Bronchus fibroblast of lung (primary cell): Measurements from ENCODE around the gene FOXO6. TPM values are rescaled to one million over a fixed set of nuclear protein-coding genes. Genes with fewer than 3 reads are reported as not detected.

Experiments
- total RNA-seq: library from RNA; depleted of rRNA; stranded (reverse); fragments of >200 nt; gene quantifications from 2 replicates; pipeline ENCODE4 v1.2.3, GENCODE V29; 2015

The FOXO6 gene
- not detected in 2 replicates for total RNA-seq

DNA sequence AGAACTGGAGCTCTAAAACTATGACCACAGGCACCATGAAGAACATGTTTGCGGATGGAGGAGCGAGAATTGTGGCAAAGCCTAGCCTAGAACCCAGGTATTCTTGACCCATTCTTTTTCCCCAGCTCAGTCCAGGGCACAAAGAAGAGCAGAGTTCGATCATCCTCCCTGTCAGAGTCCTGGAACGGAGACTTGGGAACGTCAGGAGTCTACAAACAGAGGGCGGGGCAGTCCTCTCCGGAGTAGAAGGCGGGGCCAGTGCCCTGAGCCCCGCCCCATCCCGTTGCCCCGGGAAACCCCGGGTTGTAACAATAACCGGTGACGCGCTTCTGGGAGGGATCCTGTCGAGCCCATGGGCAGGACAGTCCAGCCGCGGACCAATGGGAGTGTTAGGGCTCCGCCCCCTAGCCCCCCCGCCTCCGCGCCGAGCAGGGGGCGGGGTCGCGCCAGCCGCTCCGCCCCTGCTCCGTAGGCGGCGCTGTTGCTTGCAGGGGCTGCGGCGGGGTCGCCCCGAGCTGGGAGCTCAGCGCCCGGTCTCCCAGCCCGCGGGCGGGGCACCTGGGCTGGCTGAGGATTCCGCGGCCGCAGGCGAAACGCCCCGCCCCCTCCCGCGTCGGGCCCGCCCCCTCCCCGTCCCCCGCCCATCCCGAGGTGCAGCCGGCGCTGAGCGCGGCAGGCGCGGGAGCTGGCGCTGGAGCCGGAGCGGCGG, at the start of gene FOXO6:
Gene FOXO6 (plus strand): TSS at position 649 of the 709 bp plus-strand sequence.

Other genes with a start within 250 kb of the FOXO6 start
- gene SCMH1, start 119.1 kb upstream of the FOXO6 start, total RNA-seq, result 14.6 and 15.8 TPM in 2 replicates
- 0.45 TPM in 1 of 2 replicates, not detected in the other for gene EDN2, start 123.2 kb downstream of the FOXO6 start, total RNA-seq